Superior temporal gyrus (tissue), 1 donor: ENCODE data around the gene HYLS1.

Experiments
- DNase-seq: peaks from one replicate; pipeline ENCODE4 v3.0.0-alpha.2; 2016; ENCODE audit errors: extremely low spot score

Gene HYLS1

DNA sequence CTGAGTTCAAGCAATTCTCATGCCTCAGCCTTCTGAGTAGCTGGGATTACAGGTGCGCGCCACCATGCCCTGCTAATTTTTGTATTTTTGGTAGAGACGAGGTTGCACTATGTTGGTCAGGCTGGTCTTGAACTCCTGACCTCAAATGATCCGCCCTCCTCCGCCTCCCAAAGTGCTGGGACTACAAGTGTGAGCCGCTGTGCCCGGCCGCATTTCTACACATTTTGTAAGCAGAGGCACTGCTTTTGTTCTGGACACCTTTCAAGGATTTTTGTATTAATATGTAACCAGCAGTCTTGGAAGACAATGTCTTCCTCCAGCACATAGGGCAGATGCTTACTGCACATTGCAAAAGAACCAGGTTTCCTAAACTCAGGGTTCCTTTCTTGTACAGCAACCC, 47.0 kb downstream of the HYLS1 start:
- DNase-seq: no peak

DNA sequence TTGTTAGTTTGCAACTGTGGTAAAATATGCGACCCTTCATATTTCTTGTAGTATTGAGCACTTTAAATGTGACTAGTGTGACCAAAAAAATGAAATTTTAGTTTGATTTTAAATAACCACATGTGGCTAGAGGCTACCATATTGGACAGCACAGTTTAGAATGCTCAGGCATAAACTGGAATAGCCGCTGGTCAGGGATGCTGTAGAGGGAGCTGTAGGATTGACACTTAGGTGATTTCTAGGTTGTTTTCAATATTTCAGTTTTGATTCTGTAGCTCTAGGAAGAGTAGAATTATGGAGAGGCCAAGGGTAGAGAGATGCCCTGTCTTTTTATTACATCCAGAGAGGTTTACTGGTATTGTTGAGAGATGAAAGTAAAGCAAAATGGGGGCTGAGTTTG, 47.6 kb downstream of the HYLS1 start:
- no peak for DNase-seq

DNA sequence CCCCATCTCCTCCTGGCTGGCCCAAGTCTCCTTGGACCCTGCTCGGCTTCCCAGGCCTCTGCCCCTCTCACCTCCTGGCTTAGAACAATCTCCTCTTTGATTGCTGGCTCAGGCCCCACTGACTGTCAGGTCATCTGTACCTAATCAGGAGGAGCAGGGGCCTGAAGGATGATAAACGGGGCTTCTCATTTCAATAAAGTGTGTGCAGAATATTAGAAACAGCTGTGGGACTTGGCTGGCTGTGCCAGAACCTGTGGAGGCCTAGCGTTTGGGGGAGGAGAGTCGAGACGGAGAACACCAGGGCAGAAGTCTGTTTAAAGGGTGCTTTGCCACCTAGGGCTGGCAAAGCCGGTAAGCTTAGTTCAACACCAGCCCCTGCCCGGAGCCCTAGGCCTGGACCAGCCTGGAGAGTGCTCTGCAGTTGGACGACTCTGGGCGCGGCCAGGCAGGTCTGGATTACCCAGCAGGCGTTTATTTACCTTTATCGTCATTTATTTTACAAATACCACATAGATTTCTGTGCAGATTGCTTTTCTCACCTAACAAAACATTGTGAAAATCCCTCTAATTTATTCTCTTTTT, 48.2 kb downstream of the HYLS1 start:
- no peak for DNase-seq

DNA sequence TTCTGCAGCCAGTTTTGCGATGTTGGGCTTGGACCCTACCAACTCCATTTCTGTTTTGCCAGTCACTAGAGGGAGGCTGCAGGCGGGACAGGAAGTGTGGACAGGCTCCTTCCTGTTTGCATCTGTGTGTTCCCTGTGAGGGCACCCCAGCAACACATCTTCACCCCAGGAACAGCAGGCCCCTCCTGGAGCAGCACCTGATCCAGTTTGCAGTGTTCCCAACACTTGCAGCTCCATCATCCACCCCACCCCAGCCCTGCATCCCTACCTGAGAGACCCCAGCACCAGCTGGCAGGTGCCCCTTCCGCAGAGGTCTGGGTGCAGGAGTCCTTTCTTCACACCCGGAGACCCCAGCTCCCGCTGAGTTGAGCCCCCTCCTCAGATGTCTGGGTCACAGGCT, 51.0 kb downstream of the HYLS1 start:
- DNase-seq: no peak

DNA sequence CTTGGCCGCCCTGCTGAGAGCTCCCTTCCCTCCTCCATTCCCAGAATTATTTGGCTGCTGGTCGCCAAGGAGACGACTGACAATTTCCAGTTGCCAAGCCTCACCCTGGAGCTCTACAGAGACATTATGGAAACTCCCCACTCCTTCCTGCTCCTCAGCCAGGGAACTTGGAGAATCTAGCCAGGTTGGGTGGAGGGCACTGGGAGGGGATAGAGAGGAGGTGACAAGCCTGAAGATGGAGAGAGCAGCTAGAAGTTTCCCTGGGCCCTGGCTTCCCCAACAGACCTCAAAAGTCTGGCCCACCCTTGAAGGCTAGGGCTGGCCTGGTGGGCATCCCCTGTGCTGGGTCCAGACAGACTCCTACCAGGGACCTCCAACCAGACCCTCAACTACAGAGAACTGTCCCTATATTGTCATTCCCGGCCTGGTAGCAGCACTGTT, 51.6 kb downstream of the HYLS1 start:
- no peak for DNase-seq

DNA sequence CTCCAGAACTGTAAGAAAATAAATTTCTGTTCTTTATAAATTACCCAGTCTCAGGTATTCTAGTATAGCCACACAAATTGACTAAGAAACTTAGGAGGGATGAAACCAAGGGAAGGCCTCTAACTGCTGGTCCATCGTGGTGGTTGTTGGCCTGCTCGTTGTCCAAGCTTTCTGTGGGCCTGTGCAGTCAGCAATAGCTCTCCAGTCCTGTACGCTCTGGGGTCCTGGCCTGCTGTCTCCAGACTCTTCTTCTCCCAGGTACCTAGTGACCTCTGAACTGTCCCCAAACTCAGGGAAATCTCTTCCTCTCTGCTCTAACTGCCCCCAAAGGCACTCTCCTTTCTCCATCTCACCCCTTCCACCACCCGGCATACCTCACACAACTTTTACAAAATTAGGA, 52.7 kb downstream of the HYLS1 start:
- DNase-seq: no peak

DNA sequence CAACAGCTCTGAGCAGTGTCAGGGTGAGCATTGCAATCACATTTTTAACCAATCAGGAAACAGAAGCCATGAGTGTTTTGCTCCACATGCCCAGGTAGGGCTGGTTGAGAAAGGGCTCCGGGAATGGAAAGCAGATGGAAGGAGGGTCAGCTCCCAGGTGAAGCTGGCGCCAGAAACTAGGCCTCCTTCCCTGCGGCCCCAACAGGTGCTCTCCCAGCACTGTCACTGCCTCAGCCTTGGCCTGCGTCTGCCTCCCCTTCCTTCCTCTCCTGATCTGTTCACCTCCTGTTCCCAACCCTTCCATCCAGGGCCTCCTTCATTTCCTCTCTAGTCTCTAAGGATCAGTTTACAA, 53.8 kb downstream of the HYLS1 start:
- no peak for DNase-seq

DNA sequence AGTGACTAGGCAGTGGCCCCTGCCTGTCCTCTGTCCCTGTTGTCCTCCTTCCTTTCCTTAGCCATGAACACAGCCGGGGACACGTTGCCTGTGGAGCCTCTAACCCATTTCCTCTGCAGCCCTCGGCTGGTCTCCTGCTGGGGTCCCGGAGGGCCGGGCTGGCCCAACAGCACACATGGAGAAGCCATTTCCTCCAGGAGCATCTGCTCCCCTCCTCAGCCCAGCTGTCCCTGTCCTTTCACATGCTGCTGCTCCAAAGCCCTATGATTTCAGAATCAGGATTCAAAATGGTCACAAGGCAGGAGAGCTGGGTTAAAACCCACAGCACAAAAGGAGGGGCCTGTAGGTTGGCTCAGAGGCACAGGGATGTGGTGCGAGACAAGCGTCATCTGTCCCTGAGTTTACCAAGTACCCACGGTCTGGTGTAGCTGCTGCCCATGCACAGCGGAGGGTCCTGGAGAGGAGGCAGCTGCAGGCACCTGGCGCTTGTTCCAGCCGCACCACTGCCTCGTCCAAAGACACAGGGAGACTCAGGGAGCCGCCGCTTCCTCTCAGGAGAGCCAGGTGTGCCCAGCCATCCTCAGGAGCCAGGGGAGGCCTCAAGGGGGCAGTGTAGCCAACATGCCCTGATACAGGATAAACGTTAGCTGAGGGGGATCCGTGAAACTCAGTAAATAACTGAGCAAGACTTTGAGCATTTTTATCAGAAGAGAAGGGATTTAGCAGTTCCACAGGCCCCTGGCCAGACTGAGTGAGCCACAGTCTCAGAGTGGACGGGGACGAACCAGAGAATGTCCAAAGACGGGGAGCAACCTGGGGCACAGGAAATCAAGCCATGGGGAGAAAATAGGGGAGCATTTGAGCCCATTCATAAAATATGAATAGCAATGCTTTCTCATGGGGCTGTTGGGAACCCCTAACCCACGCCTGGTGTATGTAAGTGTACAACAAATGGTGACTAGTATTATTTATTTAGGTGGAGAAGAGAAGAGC, 54.4 kb downstream of the HYLS1 start:
- no peak for DNase-seq

DNA sequence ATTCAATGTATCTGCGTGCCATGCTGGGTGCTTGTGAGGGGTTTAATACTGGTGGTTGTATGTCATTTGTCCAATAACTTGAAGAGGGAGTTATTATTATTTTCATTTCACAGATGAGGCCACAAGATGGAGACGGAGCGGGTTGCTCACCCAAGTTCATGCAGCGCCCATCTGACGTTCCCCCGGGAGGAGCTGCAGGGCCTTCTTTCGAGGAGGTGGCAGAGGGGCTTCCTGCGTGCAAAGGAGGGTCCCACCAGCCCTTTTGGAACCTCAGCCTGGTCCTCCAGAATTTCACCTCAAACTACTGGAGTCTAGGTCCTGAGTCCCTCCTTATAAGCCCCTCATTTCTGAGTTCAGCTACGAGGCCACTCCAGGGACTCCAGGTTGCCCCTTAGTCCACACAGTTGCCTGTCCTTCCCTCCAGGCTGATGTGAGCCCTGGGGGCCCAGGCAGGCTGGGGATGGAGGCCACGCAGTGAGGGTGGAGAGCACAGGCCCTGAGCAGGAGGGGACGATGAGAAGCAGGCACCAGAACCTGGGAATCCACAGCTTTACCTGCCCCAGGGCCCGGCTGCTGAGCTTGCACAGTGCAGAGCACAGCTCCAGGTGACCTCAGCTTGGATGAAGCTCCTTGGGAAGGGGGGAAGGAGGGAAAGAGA, 55.4 kb downstream of the HYLS1 start:
- no peak for DNase-seq

DNA sequence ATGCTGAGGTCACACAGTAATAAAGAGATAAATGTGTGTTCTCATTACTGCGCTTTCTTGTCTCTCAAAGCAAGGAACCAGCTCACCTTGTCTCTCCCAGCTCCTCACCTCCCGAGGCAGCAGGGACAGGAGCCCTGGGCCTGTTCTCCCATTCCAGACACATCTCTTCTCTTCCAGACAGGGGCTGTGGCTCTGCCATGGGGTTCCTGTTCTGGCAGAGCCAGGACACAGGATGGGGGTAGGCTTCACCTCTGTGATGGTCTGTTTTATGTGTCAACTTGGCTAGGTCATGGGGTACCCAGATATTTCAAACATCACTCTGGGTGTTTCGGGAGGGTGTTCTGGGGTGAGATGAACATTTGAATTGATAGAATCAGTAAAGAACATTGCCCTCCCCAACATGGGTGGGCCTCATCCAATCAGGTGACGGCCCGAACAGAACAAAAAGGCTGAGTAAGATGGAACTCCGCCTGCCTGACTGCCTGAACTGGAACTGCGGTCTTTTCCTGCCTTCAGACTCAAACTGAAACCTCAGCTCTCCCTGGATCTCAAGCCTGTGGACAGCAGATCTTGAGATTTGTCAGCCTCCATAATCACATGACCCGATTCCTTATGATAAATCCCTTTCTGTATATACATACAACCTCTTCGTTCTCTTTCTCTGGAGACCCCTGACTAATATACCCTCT, 56.3 kb downstream of the HYLS1 start:
- no peak for DNase-seq

DNA sequence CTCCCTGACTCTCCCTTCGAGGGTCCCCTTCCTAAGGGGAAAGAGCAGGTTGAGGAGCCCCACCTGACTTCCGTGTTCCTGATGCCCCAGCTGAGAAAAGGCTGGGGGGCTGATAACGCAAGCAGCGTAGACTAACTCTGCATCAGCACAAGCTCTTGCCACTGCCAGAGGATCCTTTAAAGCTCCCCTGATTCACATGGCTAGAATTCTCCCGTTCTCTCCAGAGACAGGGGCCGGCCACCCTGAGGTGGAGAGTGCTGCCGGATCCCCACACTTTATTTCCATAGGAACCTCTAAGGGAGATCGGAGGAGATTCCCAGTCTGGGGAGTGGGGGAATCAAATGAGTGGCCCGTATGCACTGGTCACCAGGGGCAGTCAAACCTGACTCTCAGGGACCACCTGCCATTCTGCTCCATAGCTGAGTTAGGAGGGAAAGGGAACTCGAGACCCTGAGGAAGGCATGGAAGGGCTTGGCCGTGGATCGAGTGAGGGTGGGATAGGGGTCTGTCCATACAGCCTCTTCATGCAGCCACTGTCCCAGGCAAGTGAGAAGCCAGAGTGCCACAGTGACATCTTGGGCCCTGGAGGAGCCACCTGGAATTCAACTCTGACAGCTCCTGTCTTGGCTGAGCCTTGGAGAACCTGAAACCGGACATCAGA, 57.0 kb downstream of the HYLS1 start:
- DNase-seq: no peak

DNA sequence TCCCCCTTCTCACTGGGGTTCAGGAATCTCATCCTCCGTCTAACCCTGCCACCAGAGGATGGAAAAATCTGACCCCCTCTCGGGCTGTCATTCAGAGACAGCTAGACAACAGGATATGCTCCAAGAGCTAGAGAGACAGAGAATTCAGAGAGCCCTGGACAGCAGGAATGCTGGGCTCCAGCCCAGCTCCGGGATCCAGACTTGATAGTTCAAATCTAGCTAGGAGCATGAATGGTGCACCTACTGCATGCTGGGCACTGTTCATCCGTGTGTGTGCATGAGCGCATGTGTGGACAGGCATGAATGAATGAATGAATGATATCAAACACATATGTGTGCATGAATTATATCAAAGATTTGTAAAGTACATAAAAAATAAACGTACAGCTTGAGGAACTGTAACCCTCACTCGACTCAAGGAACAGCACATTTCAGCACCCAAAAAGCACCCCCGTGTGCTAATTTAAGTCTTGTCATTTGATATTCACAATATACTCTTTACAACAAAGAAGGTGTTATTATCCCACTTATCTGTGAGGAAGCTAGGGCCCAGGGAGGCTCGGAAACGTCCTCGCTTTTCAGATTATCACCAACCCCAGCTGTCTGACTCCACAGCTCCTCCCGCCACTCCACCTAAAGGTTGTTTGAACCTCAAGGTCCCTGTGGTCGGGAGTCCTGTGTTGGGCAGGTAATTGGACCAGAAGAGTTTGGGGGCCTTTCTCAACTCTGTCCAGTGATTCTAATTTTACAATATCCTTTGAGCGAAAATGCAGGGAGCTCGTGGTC, 57.7 kb downstream of the HYLS1 start:
- no peak for DNase-seq

DNA sequence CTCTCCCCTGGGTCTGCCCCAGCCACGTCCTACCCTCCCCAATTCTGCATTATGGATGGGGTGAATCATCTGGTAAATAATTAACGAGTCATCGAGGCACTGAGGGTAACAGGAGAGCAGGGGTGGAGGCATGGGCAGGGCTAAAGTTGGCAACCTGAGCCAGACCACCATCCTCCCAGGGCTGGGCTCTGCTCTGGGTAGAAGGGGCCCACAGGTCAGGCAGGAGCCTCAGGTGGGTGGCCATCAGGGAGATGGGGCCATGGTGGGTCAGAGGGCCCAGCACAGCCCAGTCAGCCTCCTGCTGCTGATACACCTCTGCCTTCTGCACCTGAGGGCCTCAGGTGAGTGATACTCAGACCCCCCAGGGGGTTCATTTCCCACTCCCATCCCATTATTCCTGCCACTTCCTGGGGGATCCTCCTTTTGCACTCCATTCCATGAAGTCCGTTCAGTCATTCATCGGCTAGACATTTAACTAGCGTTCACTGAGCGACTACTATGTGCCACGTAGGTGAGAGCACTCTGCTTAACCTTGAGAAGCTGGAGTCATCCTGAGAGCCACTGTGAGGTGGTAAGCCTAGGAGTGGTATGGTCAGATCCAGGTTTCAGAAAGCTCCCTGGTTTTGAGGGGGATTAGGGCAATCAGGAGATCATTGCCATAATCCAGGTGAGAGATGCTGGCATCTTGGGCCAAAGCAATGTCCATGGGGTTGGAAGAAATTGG, 58.5 kb downstream of the HYLS1 start, which contains the start of gene VSIG10L2:
VSIG10L2 (plus strand) TSS at position 248 of the 724 bp plus-strand sequence; CDS start at position 260, 12 bp downstream.
- DNase-seq: no peak

DNA sequence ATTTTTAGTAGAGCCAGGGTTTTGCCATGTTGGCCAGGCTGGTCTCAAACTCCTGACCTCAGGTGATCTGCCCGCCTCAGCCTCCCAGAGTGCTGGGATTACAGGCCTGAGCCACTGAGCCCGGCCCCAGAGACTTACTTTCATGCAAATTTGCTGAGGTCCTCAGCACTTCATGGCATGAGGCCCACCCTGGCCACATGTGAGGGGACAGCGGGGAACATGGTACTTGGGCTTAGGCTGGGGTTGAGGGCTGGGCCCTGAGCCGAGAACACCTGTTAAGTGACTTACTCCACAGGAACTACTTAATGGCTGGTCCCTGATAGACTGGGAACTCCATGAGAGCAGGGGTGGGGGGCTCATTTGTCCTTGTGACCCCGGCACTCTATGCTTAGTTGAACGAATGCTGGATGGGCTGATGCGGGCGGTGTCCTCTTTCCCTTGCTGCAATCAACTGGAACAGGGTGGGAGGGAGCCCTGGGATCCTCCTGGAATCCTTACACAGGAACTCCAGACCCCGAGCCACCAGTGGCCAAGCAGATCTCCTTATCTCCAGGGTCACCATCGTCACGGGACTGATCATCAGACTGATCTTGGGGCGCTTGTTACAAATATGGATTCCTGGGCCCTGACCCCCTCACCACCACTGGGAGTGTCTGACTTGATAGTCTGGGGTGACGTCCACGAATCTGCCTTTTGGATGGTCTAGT, 59.4 kb downstream of the HYLS1 start:
- no peak for DNase-seq

DNA sequence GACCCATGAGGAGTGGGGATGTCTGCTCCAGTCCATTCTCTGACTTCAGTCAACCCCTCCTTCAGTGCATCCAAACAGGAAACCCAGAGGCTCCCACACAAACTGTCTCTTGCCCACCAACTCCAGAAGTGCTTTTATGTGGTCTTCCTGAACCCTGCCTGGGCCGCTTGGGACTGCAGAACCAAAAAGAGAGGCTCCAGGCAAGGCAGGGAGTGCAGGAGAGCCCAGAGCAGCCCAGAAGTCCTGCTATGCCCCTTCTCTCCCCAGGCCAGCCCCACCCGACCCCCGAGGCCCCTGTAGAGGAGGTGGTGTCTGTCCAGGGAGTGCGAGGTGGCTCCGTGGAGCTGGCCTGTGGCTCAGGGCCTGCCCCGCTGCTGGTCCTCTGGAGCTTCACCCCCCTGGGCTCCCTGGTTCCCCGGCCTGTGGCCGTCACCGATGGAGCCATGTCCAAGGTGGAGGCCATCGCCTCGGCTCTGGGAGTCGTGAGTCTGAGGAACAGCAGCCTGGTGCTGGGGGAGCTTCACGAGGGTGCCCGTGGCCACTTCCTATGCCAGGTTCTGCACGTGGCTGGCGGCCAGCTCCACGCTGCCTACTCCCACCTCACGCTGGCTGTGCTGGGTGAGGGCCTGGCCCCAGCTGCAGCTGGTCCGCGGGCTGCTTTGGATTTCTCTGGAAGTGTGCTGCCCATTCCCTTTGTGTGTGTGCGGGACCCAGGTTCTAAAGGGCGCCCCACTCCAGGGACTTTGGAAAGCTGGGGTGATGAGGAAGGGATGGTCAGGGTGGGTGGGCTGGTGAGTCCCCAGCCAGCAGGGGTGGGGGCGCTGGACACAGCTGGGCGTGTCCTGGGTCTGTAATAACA, 60.2 kb downstream of the HYLS1 start:
- no peak for DNase-seq

DNA sequence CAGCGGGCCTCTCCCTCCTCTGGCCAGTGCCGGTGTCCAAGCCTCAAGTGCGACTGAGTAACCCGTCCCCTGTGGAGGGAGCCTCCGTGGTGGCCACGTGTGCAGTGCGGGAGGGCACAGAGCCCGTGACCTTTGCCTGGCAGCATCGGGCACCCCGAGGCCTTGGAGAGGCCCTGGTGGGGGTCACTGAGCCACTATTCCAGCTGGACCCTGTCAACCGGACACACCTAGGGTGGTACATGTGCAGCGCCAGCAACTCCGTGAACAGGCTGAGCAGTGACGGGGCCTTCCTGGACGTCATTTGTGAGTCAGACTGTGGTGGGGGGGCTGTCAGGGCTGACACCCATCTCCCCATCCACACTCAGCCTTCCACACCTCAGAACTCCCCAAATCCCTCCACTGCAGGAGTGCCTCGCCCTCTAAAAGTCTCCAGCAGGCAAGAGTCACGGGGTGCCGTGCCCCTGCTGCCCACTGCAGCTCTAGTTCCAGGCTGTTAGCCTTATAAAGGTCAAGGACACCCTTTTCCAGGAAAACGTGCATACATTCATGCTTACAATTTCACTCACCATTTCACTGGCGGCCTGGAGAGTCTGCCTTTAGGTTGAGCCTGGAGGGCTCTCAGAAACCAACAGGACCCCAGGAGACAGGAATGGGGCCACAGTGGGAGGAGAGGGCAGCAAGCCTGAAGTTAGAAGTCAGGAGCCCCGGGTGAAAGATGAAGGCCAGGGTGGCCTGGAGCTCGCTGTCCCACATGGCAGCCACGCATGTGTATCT, 61.0 kb downstream of the HYLS1 start:
- no peak for DNase-seq
